GM21825 (cell line): ENCODE data around the gene CA10.

Experiments
- ATAC-seq: cut with Tn5 transposase; IDR thresholded peaks from one replicate; pipeline ENCODE4 v1.9.1; 2021; ENCODE audit warnings: mild to moderate bottlenecking, moderate library complexity; ENCODE audit not compliant: unreplicated experiment

Gene CA10

GRCh38 chr17:51955245-51955644 lies 203.3 kb downstream of the CA10 start:
- ATAC-seq: no peak

GRCh38 chr17:51954232-51954765 lies 204.2 kb downstream of the CA10 start:
- no peak for ATAC-seq

GRCh38 chr17:51951741-51952140 lies 206.8 kb downstream of the CA10 start:
- ATAC-seq: no peak

- ATAC-seq: no peak
Observed at GRCh38 chr17:51948128-51948527, 210.4 kb downstream of the CA10 start.

GRCh38 chr17:51947160-51947735 lies 211.3 kb downstream of the CA10 start:
- ATAC-seq: no peak

GRCh38 chr17:51946311-51946710 lies 212.2 kb downstream of the CA10 start:
- no peak for ATAC-seq

GRCh38 chr17:51941272-51941671 lies 217.2 kb downstream of the CA10 start:
- no peak for ATAC-seq

GRCh38 chr17:51937264-51937663 lies 221.2 kb downstream of the CA10 start:
- ATAC-seq: no peak

- ATAC-seq: no peak
Observed at GRCh38 chr17:51935477-51935876, 223.0 kb downstream of the CA10 start.

- no peak for ATAC-seq
Observed at GRCh38 chr17:51933647-51934046, 224.9 kb downstream of the CA10 start.

- no peak for ATAC-seq
Observed at GRCh38 chr17:51926448-51926847, 232.1 kb downstream of the CA10 start.

GRCh38 chr17:51921500-51921899 lies 237.0 kb downstream of the CA10 start:
- ATAC-seq: no peak

- no peak for ATAC-seq
Observed at GRCh38 chr17:51914577-51914976, 243.9 kb downstream of the CA10 start.

GRCh38 chr17:51913491-51914205 lies 244.9 kb downstream of the CA10 start:
- ATAC-seq: no peak

GRCh38 chr17:51912939-51913338 lies 245.6 kb downstream of the CA10 start:
- ATAC-seq: no peak

- no peak for ATAC-seq
Observed at GRCh38 chr17:51911237-51911636, 247.3 kb downstream of the CA10 start.

- ATAC-seq: no peak
Observed at GRCh38 chr17:51909971-51910370, 248.5 kb downstream of the CA10 start.

- no peak for ATAC-seq
Observed at GRCh38 chr17:51908841-51909537, 249.5 kb downstream of the CA10 start.

- ATAC-seq: no peak
Observed at GRCh38 chr17:51907041-51907440, 251.5 kb downstream of the CA10 start.

- ATAC-seq: no peak
Observed at GRCh38 chr17:51904379-51904778, 254.1 kb downstream of the CA10 start.

GRCh38 chr17:51901242-51901641 lies 257.3 kb downstream of the CA10 start:
- ATAC-seq: no peak

- no peak for ATAC-seq
Observed at GRCh38 chr17:51891936-51892335, 266.6 kb downstream of the CA10 start.
